RPMI8226 (cell line): Measurements from ENCODE around the gene AEN.

Experiments used
- DNase-seq: peaks from one replicate; pipeline ENCODE4 v3.0.0-alpha.2; 2015

AEN gene

DNA sequence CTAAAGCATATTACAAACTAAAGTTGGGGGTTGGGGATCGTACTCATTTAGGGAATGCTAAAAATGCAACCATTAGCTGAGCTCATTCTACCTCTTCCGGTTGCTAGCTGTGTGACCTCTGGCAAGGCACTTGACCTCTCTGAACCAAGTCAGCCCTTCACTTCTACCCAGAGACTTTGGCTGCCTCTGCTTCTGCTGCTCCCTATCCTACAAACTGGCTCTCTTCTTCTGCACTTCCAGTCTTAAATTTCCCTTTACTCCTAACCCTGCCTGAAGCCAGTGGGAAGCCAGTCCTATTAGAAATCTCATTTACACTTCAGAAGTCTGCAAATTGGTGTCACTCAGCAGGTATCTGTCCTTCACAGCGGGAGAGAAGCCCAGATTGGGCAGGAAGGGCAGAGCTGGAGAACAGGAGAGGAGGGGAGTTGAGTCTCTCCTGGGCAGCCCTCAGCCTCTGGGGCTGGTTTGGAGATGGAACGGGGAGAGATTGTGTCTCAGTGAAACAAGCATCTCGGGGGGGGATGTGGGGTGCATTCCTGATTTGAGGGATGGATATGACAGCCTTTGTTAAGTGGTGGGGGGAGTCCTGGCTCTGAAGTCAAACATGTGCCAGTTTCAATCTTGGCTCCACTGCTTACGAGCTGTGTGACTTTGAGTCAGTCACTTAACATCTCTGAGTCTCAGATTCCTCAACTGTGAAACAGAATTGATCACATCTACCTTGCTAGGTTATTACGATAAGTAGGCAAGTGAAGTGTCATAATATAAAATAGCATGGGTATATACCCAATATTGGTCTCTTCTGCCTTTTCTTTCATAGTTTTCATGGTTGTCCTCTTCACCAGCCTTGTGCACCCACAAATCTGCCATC, 7.8 kb upstream of the AEN start:
- DNase-seq = no peak

GRCh38 chr15:88615303-88616107, 5.6 kb upstream of the AEN start:
- DNase-seq = no peak

GRCh38 chr15:88616240-88616639, 4.9 kb upstream of the AEN start:
- no peak for DNase-seq

DNA sequence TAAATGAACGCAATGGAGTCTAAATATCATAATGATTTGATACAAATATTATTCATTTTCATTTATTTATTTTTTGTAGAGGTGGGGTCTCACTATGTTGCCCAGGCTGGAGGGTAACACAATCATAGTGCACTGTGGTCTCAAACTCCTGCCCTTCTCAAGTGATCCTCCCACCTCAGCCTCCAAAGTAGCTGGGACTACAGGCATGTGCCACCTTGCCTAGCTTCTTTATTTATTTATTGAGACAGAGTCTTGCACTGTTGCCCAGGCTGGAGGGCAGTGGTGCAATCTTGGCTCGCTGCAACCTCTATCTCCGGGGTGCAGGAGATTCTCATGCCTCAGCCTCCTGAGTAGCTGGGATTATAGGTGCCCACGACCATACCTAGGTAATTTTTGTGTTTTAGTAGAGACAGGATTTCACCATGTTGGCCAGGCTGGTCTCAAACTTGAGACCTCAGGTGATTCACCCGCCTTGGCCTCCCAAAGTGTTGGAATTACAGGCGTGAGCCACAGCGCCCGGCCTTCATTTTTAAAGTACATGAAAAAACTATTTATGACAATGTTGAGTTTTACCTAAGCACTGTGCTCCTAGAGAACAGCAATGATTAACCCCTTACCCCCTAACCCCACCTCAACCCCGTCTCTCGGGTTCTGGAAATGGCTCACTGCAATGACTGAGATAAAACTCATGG, 4.0 kb upstream of the AEN start:
- DNase-seq = no peak

GRCh38 chr15:88617790-88618189, 3.4 kb upstream of the AEN start:
- no peak for DNase-seq

DNA sequence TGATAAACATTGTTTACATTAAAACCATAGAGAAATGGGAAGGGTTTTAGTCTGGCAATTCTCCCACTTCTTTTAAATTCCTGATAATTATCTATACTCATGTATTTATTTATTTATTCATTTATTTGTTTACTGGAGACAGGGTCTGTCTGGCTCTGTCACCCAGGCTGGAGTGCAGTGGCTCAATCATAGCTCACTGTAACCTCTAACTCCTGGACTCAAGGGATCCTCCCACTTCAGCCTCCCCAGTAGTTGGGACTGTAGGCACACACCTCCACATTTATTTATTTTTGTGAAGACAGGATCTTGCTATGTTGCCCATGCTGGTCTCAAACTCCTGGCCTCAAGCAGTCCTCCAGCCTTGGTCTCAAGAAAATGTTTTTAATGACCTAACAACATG, 2.5 kb upstream of the AEN start:
- DNase-seq = no peak

DNA sequence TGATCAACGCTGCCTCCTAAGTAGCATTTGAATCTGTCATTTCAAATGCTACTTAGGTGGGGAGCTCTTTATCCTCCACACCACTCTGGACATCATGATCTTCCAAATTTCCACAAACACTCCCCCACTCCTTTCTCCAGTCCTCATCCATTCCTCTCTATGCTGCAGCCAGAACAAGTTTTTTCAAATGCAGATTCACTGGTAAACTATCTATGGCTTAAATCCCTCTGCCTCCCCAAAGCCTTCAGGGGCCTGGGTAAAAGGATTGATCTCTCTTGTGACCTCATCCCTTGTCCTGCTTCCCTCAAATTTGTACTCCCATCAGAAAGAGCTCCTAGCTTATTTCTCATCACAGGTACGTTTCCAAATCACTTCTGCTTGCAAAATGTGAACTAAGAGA, 1.3 kb upstream of the AEN start:
- no peak for DNase-seq

DNA sequence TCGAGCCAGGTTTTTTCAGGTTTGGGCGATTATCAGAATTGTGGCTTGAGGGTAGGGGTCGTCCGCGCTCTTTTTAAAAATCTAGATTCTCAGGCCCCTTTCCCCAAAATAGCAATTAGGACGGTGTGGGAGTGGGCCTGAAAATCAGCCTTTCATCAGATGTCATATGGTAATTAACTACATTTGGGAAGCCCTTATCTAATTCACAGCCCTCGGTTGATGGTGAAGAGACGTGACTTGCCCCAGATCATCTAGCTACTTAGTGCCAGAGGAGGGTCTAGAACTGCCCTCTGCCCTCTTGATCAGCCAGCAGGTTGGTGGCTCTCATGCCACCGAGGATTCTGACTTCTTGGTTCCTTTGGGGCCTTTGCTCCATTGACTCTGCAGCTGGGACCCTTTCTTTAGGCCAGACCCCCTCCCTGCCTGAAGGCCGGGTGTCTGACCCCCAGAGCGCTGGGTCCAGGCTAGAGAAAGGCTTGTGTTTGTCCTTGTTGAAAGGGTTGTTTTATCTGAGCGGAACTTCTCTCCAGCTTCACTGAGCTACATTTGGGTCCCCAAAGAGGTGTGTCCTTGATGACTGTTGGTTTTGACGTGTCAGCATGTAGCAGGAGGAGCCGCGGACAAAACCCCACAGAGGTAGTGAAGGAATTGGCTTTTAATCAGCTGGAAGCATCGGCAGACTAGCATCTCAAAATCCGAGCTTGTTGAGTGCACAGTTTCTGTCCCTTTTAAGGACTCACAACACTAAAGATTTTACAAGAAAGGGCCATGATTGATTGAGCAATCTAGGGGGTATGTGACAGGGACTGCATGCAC, 857 bp downstream of the AEN start:
- DNase-seq = peak; percentile 80

DNA sequence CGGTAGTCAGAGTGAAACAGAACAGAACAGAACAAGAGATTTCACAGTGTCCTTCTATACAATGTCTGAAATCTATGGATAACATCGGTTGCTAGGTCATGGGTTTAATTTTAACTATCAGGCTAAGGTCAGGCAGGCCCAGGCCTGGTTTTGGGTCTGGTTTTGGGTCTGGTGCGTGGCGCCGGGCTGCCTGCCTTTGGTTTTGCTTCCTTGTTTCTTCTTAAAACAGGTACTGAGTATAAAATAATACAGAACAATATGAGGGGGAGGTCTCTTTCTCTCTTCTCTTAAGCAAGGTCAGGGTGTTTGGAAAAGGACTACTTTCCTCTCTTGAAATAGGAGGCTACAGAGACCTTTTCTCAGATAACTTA, 1.4 kb downstream of the AEN start:
- DNase-seq = no peak

DNA sequence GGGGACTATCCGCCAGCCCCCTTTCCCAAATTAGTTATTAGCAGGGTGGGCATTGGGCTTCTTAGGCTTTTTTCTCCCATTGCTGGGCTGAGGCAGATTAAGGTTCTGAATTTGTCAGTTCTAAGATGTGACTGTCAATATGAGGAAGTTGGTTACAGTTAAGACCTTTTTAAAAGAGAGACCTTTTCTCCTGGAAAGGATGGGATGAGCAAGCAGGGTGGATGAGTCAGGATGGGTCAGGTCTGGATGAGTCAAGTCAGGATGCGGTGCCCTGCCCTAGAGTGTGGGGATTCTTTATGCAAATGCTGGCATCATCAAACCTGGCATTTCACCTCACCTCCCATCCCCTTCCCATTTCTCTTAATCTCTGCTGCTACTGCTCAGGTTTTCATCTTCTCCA, 1.9 kb downstream of the AEN start:
- no peak for DNase-seq

GRCh38 chr15:88623632-88624031, 2.5 kb downstream of the AEN start:
- DNase-seq = no peak

DNA sequence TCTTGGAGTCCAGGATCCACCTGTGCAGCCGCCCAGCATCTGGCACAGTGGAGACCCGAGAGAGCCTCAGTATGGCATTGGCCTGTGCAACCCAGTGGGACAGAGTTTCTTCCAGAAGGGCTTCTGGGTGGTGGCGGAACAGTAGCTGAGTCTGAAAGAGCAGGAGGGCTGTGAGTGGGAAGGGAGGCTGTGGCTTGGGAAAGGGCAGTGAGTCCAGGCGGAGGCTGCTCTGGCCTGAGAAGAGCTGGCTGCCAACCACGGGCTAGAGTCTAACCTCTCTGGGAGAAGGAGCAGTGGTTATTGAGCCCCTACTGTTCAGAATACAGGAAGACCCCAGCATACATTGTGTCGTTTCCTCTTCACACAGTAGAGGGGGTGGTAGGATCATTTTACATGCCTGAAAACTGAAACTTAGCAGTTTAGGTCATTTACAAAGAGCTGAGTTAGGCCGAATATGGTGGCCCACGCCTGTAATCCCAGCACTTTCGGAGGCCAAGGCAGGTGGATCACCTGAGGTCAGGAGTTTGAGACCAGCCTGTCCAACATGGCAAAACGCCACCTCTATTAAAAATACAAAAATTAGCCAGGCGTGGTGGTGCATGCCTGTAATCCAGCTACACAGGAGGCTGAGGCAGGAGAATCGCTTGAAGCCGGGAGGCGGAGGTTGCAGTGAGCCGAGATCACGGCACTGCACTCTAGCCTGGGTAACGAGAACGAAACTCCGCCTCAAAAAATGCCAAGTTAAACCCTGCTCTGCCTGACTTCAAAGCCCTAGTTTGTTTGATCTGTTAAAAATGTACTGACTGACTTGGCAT, 3.2 kb downstream of the AEN start:
- peak; percentile 70 for DNase-seq

DNA sequence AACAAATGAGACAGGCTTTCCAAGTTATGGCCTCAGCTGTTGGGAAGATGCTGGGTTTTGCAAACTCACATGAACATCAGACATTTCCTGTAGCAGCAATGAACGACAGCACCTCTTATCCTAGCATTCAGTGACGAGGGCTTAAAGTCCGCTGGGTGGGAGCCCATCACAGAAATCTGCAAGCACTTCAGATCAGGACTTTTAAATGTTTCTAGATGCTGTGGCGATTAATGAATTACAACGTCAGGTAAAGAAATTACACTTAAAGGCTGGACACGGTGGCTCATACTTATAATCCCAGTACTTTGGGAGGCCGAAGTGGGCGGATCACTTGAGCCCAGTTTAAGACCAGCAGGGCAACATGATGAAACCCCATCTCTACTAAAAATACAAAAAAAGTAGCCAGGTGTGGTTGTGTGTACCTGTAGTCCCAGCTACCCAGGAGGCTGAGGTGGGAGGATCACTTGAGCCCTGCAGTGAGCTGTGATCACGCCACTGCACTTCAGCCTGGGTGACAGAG, 3.9 kb downstream of the AEN start:
- no peak for DNase-seq

DNA sequence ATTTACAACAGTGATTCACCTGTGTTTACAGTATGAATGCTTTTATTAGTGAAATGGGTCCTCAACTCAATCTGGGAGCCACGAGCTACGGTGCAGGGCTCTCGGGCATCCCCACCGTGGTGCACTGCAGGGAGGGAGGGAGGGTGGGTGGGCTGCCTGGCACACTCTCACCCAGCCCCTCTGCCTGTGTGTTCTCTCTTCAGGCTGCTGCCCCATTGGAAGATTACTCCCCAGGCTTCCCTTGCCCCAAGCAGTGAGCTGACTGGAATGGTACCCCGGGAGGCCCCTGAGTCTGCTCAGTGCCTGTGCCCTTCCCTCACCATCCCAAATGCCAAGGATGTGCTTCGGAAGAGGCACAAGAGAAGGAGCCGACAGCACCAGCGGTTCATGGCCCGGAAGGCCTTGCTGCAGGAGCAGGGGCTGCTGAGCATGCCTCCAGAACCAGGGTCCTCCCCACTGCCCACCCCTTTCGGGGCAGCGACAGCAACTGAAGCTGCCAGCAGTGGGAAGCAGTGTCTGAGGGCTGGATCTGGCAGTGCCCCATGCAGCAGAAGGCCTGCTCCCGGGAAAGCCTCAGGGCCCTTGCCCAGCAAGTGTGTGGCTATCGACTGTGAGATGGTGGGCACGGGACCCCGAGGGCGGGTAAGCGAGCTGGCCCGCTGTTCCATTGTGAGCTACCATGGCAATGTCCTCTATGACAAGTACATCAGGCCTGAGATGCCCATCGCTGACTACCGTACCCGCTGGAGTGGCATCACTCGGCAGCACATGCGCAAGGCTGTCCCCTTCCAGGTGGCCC, 5.0 kb downstream of the AEN start:
- no peak for DNase-seq

- DNase-seq = peak; percentile 41
These were observed 6.3 kb downstream of the AEN start for GRCh38 chr15:88627463-88627862.

DNA sequence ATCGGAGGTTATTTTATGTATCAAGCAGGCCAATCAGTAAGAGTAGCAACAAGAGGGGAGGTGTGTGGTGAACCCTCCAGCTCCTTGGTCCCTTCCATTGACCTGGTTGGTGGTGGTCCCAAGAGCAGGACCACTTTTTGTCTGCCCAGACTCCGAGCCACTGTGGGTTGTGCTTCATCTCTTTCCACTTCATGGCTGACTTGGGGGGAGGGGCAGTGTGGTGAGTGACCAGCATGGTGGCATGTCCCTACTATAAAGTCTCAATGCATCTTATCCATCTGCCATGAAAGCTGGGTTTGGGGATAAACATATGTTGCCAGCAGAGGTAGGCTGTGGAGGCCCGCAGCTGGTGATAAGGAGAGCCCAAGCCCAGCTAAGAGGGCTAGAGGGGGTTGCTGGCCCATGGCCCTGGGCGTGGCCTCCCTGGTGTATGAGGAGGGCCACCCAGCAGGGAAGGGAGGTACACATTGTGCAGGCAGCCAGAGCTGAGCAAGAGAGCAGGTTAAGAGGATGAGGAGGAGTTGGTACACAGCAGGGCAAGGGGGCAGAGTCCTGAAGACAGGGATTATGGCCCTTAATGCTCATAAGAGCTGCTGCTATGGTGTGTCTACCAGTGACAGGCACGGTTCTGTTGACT, 7.0 kb downstream of the AEN start:
- no peak for DNase-seq

GRCh38 chr15:88629071-88629470, 7.9 kb downstream of the AEN start:
- DNase-seq = no peak

GRCh38 chr15:88630141-88630721, 9.1 kb downstream of the AEN start:
- no peak for DNase-seq

GRCh38 chr15:88630798-88631463, 9.8 kb downstream of the AEN start:
- DNase-seq = no peak
